HG02610 (cell line): ENCODE results near the gene VPS4A.

ENCODE experiments used
- ATAC-seq: cut with Tn5 transposase; IDR thresholded peaks from one replicate; pipeline ENCODE4 v1.9.1; 2021; ENCODE audit warnings: mild to moderate bottlenecking, moderate library complexity; ENCODE audit not compliant: unreplicated experiment

VPS4A gene

GRCh38 chr16:69363281-69363717, 52.1 kb downstream of the VPS4A start:
- ATAC-seq, result no peak

GRCh38 chr16:69364088-69364487, 52.9 kb downstream of the VPS4A start:
- no peak for ATAC-seq

GRCh38 chr16:69365901-69366300, 54.8 kb downstream of the VPS4A start:
- ATAC-seq, result no peak

GRCh38 chr16:69366431-69366830, 55.3 kb downstream of the VPS4A start:
- no peak for ATAC-seq

GRCh38 chr16:69367980-69368379, 56.8 kb downstream of the VPS4A start:
- no peak for ATAC-seq

GRCh38 chr16:69368866-69369265, 57.7 kb downstream of the VPS4A start:
- no peak for ATAC-seq

GRCh38 chr16:69371564-69371963, 60.4 kb downstream of the VPS4A start:
- ATAC-seq, result no peak

- ATAC-seq, result no peak
Observed at GRCh38 chr16:69373019-69373418, 61.9 kb downstream of the VPS4A start.
